GM13977 (cell line): ENCODE measurements around the gene GARNL3.

Source experiments
- DNase-seq: peaks from one replicate; pipeline ENCODE4 v3.0.0; 2012; ENCODE audit warnings: low spot score
- CTCF ChIP-seq: IDR thresholded peaks from 2 replicates; pipeline ENCODE4 v1.5.1; 2012; ENCODE audit warnings: mild to moderate bottlenecking, control low read depth; ENCODE audit not compliant: insufficient read depth; ENCODE audit errors: extremely low read depth, missing control alignments
- in situ Hi-C: fragments of 300-500 bp; cut with MboI; formaldehyde crosslinking; loops from one replicate; pipeline ENCODE4 v1.12.0; 2022; ENCODE audit warnings: low sequenced_read_pairs, low pct_unique_long_range_greater_than_20kb, mixed read lengths, inconsistent platforms; ENCODE audit not compliant: unreplicated experiment

The GARNL3 gene

GRCh38 chr9:127273326-127273725 is 8.8 kb downstream of the GARNL3 start:
- TF ChIP-seq CTCF = no peak
- DNase-seq = no peak
- in situ Hi-C loops = no loop called here

DNA sequence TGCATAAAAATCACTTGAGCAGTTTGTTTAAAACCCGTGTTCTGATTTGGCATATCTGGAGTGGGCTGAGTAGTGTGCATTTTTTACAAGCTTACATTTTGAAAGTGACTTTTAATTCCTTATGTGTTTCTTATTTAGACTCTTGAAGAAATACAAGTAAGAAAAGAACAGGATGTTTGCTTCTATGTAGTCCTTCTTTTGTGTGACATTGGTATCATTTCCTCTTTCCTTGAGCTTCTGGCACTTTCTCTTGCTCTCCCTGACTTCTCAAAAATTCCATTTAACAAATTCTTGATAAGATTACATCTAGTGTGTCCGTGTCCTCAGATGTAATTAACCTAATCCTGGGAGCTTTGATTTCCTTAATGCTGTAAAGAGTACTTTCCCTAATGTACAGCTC is 12.5 kb downstream of the GARNL3 start:
- no peak for TF ChIP-seq CTCF
- in situ Hi-C loops = no loop called here
- peak; percentile 18 for DNase-seq

DNA sequence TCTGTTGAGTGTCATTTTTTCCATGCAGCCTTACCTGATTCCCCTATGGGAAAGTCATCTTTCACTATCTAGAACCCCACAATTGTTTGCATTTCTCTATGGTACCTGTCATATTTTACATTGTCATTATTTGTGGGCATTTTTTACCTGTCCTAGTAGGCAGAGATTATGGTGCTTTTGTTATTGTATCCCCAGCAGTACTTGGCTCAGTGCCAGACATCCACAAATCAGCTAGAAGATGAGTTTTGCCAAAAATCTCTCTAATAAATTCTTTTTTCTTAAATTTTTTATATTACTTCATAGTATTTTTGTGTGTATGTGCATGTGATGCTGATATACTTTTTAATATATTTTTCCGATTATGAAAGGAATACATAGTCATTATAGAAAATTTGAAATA is 13.2 kb downstream of the GARNL3 start:
- in situ Hi-C loops = no loop called here
- DNase-seq = no peak
- TF ChIP-seq CTCF = no peak

DNA sequence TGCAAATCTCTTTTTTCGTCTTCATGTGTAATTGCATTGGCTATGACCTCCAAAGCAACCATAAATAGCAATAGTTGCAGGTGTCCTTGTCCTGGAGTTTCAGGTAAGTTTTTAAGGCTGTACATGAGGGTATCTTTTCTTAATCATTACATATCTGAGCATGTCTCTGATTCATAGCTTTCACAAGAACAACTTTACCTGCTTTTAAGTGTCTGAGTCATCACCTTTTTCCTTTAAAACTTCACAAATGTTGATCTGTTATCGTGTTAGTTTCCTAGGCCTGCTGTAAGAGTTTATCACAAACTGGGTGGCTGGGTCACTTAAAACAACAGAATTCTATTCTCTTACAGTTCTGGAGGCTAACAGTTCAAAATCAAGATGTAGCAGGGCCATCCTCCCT is 13.8 kb downstream of the GARNL3 start:
- no peak for TF ChIP-seq CTCF
- in situ Hi-C loops = no loop called here
- no peak for DNase-seq

DNA sequence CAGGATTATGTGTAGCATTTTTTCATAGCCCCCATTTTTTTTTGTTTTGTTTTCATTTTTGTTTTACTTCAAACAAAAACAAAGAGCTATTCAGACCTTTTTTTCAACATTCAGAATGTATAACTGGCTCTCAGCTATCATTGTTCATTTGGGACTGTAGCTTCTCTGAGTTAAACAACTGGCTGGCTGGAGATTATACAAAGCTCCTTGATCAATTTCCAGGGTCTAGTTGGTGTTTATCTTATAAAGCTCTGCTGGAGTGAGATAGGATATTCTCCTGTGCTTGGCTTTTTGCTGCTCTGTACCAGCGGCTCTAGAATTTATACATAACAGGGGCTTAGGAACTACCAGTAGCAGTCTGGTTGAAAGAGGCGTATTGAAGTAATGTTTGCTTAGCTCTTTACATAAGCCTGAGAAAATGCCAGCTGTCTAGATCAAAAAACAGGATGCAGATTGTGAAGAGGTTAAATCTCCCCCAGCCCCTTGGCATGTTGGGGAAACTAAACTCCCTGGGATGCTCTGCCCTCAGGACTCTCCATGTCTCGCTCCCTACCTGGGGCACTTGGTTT is 15.2 kb downstream of the GARNL3 start:
- no peak for TF ChIP-seq CTCF
- in situ Hi-C loops = no loop called here
- no peak for DNase-seq

DNA sequence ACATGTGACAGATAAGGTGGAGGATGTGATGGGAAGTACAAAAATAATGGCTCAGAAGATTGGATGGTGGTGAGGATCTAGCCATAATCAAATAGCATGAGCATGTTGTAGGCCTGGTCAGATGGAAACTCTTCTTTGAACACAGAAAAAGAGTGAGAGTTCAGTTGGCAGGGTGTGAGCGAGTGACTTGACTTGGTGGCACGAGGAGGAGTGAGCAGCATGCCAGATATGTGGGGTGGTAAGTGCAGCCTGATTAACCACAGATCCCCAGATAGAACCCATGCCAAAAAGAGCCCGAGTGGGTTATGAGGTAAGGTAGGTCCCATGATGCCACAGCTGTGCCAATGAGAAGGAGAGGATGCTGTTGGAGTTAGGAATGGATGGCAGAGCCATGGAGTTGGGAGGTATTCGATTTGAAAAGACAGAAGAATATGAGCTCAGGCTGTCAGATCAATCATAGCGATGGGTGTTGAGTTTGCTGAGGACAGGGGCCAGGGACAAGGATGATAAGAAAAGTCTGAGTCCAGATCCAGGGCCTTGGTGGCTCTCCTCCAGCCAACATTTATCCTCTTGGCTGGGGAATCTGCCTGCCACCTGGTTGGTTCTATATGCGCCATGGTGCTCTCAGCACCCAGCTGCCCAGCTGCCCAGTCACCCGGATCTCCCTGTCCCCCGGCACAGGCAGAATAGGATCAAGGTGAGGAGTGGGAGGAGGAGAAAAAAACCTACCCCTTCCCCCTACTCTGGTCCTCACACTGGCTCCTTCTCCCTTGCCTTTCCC is 16.5 kb downstream of the GARNL3 start:
- in situ Hi-C loops = no loop called here
- no peak for TF ChIP-seq CTCF
- no peak for DNase-seq
